Measurements from ENCODE around the gene EFCAB7. TPM values are rescaled to one million over a fixed set of nuclear protein-coding genes. Genes with fewer than 3 reads are reported as not detected.

Gene EFCAB7
- polyA plus RNA-seq, 1 donor (not counting 4 experiments of a cell fraction or from before 2014, with no cell fraction given) = 4.9 TPM

- TF ChIP-seq CTCF (optimal IDR thresholded peaks at IDR 0.05 in 1 of 3, IDR thresholded peaks at IDR 0.05 in 1 of 3, conservative IDR thresholded peaks at IDR 0.05 in 1 of 3; ENCODE audit: extremely low read depth in 1 of 3, insufficient read depth in 2 of 3, low read length in 3 of 3) (no peak), EZH2 (IDR thresholded peaks at IDR 0.05; ENCODE audit: low read length) (no peak)
- FAIRE-seq = no peak
Observed at GRCh38 chr1:63602629-63603028, 79.3 kb downstream of the EFCAB7 start.

GRCh38 chr1:63603810-63604209, 80.5 kb downstream of the EFCAB7 start:
- Histone ChIP-seq H4K20me1 (ENCODE audit: control insufficient read depth, extremely low read depth, insufficient read depth, low read length) (no peaks in the 10 kb centered on the region), H3K4me1 (ENCODE audit: control insufficient read depth, extremely low read depth, insufficient read depth, low read length) (no peaks in the 10 kb centered on the region), H3K36me3 (ENCODE audit: control insufficient read depth in 2 of 2, extremely low read depth in 1 of 2, insufficient read depth in 2 of 2, low read length in 2 of 2) (no peaks in the 10 kb centered on the region), H3K79me2 (ENCODE audit: control insufficient read depth, insufficient read depth, low read length) (peaks cover 2% of the 10 kb centered on the region), H3K4me2 (ENCODE audit: control insufficient read depth, extremely low read depth, insufficient read depth, low read depth, low read length) (no peak overlapping the region), H3K27me3 (ENCODE audit: control insufficient read depth, extremely low read depth, insufficient read depth, low read length) (no peaks in the 10 kb centered on the region), H2AFZ (ENCODE audit: control insufficient read depth, low read length) (no peak overlapping the region), H3K9me3 (ENCODE audit: control insufficient read depth, low read depth, low read length) (no peaks in the 10 kb centered on the region), H3K9ac (ENCODE audit: control insufficient read depth, extremely low read depth, insufficient read depth, low read length) (no peak overlapping the region), H3K4me3 (ENCODE audit: control insufficient read depth in 2 of 3, extremely low read depth in 1 of 3, insufficient read depth in 2 of 3, low read depth in 1 of 3, low read length in 3 of 3) (no peak overlapping the region), H3K9me1 (ENCODE audit: control insufficient read depth, extremely low read depth, insufficient read depth, low read length) (peaks cover 2% of the 10 kb centered on the region), H3K27ac (ENCODE audit: control insufficient read depth, insufficient read depth, low read length) (no peak overlapping the region)
- no peak for TF ChIP-seq EZH2 (IDR thresholded peaks at IDR 0.05; ENCODE audit: low read length)
- TF ChIP-seq CTCF (optimal IDR thresholded peaks at IDR 0.05 in 1 of 3, IDR thresholded peaks at IDR 0.05 in 1 of 3, conservative IDR thresholded peaks at IDR 0.05 in 1 of 3; ENCODE audit: extremely low read depth in 1 of 3, insufficient read depth in 2 of 3, low read length in 3 of 3) = no peak
- DNase-seq (ENCODE audit: low read depth, low spot score) (no peak), FAIRE-seq (no peak)
- dilution Hi-C loops (cut with MboI; ENCODE audit: extremely low pct_ligation_motif_present, low sequenced_read_pairs) = no loop called here

More at GRCh38 chr1:63602629-63603028, 79.3 kb downstream of the EFCAB7 start:
- Histone ChIP-seq H3K27me3 (ENCODE audit: control insufficient read depth, extremely low read depth, insufficient read depth, low read length) (no peaks in the 10 kb centered on the region), H3K4me1 (ENCODE audit: control insufficient read depth, extremely low read depth, insufficient read depth, low read length) (no peaks in the 10 kb centered on the region), H3K9me1 (ENCODE audit: control insufficient read depth, extremely low read depth, insufficient read depth, low read length) (peaks cover 2% of the 10 kb centered on the region), H3K9me3 (ENCODE audit: control insufficient read depth, low read depth, low read length) (no peaks in the 10 kb centered on the region), H3K36me3 (ENCODE audit: control insufficient read depth in 2 of 2, extremely low read depth in 1 of 2, insufficient read depth in 2 of 2, low read length in 2 of 2) (no peaks in the 10 kb centered on the region), H3K9ac (ENCODE audit: control insufficient read depth, extremely low read depth, insufficient read depth, low read length) (no peak overlapping the region), H2AFZ (ENCODE audit: control insufficient read depth, low read length) (no peak overlapping the region), H4K20me1 (ENCODE audit: control insufficient read depth, extremely low read depth, insufficient read depth, low read length) (no peaks in the 10 kb centered on the region), H3K4me2 (ENCODE audit: control insufficient read depth, extremely low read depth, insufficient read depth, low read depth, low read length) (no peak overlapping the region), H3K4me3 (ENCODE audit: control insufficient read depth in 2 of 3, extremely low read depth in 1 of 3, insufficient read depth in 2 of 3, low read depth in 1 of 3, low read length in 3 of 3) (no peak overlapping the region), H3K79me2 (ENCODE audit: control insufficient read depth, insufficient read depth, low read length) (peaks cover 5% of the 10 kb centered on the region), H3K27ac (ENCODE audit: control insufficient read depth, insufficient read depth, low read length) (no peak overlapping the region)
- no peak for DNase-seq (ENCODE audit: low read depth, low spot score)
- dilution Hi-C loops (cut with MboI; ENCODE audit: extremely low pct_ligation_motif_present, low sequenced_read_pairs) = no loop called here
